ENCODE measurements around the gene GCNT3.

Gene GCNT3, protein sequence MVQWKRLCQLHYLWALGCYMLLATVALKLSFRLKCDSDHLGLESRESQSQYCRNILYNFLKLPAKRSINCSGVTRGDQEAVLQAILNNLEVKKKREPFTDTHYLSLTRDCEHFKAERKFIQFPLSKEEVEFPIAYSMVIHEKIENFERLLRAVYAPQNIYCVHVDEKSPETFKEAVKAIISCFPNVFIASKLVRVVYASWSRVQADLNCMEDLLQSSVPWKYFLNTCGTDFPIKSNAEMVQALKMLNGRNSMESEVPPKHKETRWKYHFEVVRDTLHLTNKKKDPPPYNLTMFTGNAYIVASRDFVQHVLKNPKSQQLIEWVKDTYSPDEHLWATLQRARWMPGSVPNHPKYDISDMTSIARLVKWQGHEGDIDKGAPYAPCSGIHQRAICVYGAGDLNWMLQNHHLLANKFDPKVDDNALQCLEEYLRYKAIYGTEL

DNA sequence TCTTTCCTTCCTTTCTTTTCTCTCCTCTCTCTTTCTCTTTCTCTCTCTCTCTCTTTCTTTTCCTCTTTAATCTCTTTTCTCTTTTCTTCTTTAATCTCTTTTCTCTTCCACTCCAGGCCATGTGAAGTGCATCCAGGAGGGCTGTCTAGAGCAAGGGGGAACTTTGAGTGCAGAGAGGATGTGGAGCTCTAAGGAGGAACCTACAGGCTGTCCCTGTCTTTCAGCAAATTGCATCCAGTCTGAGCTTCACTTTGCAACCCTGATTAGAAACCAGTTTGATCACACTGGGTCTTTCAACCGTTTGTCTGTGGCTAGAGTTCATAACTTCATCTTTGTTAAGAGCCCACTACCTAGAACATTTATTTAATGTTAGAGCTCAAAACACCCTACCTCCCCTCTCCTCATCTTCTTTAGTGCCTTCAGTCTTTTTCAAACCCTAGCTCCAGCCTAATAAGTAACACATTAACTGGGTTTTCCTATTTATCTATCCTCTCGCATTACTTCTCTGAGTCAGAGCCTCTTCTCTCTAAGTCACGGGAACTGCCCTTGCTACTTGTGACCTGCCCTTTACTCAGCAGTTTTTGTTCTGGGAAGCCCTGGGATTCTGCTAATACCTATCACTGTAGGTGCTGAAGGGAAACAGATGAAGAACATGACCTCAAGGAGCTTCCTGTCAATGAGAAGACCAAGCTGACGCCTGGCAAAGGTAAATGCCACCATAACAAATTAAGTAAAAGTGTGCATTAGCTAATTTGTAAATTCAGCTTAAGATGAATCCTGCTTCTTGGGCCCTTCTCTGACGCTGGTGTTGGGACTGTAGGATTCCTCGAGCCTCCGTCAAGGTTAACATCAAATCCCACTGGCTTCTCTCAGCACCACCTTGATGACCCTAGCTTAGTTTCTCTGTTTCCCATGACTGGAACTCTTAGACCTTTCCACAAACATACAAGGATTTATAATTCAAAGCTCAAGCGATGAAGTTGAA, at the start of gene GCNT3:
GCNT3 (plus strand) TSS at position 508 of the 985 bp plus-strand sequence. CDS start 6,456 bp downstream, outside the sequence.
- DNase-seq (ENCODE audit: low read depth in 1 of 2, low spot score in 1 of 2), result no peak

- DNase-seq (ENCODE audit: low read depth in 1 of 2, low spot score in 1 of 2), result no peak
Observed at GRCh38 chr15:59562448-59563186, 49.0 kb upstream of the GCNT3 start.

DNA sequence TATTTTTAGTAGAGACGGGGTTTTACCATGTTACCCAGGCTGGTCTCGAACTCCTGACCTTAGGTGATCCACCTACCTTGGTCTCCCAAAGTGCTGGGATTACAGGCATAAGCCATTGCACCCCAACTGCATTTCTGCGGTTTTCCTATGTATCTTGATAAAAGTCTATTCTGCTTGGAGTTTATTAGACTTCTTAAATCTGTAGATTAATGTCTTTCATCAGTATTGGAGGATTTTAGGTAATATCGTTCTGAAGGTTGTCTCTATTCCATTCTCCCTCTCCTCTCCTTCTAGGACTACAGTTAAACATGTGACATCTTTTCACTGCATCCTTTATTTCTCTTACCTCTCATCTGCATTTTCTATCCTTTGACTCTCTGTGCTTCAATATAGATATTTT, 46.3 kb upstream of the GCNT3 start:
- DNase-seq (ENCODE audit: low read depth in 1 of 2, low spot score in 1 of 2), result no peak

- DNase-seq (ENCODE audit: low read depth in 1 of 2, low spot score in 1 of 2), result no peak
Observed at GRCh38 chr15:59567324-59567723, 44.3 kb upstream of the GCNT3 start.

DNA sequence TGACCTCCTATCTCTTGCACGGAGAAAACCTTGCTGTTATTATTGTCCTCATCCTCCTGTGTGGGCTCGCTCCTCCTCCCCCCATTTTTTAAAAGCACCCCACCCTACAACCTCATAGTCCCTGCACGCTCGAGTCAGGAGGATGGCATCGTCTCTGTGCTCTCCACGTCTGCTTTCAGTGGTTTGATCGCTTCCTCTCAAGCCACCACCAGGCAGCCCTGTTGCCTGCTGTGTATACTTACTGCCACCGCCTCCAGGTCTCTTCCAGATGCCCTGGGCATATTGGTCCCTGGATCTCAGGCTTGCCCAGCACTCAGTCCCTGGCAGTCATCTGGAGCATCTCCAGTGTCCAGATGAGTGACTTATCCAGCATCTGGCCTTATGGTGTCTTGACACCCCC, 42.1 kb upstream of the GCNT3 start:
- DNase-seq (ENCODE audit: low read depth in 1 of 2, low spot score in 1 of 2), result no peak

DNA sequence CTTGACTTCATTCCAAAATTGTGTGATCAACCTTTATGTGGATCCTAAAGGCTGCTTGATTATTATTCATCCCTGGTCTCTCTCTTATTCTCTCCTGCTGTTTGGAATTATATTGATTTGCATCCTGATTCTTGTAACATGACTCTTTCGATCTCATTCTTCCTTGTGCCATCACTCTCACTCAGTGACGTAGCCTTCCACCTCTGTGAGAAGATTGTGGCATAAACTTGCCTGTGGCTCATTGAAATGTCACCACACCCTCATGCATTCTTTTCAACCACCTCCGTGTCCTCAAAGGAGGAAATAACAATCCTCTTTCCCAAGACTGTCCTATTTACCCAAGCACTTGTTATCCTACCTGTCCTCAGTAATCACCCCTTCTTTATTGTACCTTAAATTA, 41.3 kb upstream of the GCNT3 start:
- no peak for DNase-seq (ENCODE audit: low read depth in 1 of 2, low spot score in 1 of 2)

- no peak for DNase-seq (ENCODE audit: low read depth in 1 of 2, low spot score in 1 of 2)
Observed at GRCh38 chr15:59571606-59572005, 40.0 kb upstream of the GCNT3 start.

GRCh38 chr15:59583088-59583487, 28.5 kb upstream of the GCNT3 start:
- DNase-seq (ENCODE audit: low read depth in 1 of 2, low spot score in 1 of 2), result no peak

GRCh38 chr15:59587085-59587826, 24.3 kb upstream of the GCNT3 start:
- no peak for DNase-seq (ENCODE audit: low read depth in 1 of 2, low spot score in 1 of 2)

GRCh38 chr15:59590027-59590426, 21.6 kb upstream of the GCNT3 start:
- DNase-seq (ENCODE audit: low read depth in 1 of 2, low spot score in 1 of 2), result no peak

- no peak for DNase-seq (ENCODE audit: low read depth in 1 of 2, low spot score in 1 of 2)
Observed at GRCh38 chr15:59591356-59591755, 20.2 kb upstream of the GCNT3 start.

GRCh38 chr15:59594493-59594942, 17.1 kb upstream of the GCNT3 start:
- DNase-seq (ENCODE audit: low read depth in 1 of 2, low spot score in 1 of 2), result no peak

GRCh38 chr15:59594991-59595390, 16.6 kb upstream of the GCNT3 start:
- DNase-seq (ENCODE audit: low read depth in 1 of 2, low spot score in 1 of 2), result no peak

DNA sequence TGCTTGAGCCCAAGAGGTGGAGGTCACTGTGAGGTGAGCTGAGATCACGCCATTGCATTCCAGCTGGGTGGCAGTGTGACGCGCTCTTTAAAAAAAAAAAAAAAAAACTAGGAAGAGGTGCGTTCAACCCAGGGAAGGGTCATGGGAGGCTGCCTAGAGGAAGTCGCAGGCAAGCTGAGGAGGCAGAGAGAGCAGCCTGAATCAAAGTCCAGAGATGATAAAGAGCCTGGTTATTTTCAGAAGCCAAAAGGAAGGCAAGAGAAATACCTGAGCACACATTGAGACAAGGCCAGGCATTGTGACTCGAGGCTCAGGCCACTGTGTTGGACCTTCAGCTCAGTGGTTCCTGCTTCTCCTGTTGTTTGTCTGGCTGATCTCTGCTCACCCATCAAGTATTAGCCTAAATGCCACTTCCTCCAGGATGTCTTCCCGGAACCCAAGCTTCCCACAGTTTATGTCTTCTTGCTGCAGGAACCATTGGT, 16.1 kb upstream of the GCNT3 start:
- no peak for DNase-seq (ENCODE audit: low read depth in 1 of 2, low spot score in 1 of 2)

DNA sequence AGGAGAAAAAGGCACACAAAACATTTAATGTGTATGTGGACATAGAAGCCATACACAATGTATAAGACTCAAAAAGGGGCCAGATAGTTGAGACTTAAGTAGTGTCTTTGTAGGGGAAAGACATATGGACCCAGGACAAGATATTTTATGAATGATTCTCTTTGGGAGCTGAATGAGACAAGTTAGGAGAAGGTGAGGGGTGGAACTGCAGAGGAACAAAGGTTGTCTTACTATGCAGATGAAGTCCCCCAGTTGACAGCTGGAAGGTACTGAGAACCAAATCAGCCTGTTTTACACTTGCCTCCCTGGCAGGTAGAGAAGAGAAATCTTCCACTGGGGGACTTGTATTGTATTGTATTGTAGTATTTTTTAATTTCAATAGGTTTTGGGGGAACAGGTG, 14.9 kb upstream of the GCNT3 start:
- DNase-seq (ENCODE audit: low read depth in 1 of 2, low spot score in 1 of 2), result no peak

- no peak for DNase-seq (ENCODE audit: low read depth in 1 of 2, low spot score in 1 of 2)
Observed at GRCh38 chr15:59598461-59598860, 13.1 kb upstream of the GCNT3 start.

GRCh38 chr15:59605994-59606393, 5.6 kb upstream of the GCNT3 start:
- no peak for DNase-seq (ENCODE audit: low read depth in 1 of 2, low spot score in 1 of 2)

DNA sequence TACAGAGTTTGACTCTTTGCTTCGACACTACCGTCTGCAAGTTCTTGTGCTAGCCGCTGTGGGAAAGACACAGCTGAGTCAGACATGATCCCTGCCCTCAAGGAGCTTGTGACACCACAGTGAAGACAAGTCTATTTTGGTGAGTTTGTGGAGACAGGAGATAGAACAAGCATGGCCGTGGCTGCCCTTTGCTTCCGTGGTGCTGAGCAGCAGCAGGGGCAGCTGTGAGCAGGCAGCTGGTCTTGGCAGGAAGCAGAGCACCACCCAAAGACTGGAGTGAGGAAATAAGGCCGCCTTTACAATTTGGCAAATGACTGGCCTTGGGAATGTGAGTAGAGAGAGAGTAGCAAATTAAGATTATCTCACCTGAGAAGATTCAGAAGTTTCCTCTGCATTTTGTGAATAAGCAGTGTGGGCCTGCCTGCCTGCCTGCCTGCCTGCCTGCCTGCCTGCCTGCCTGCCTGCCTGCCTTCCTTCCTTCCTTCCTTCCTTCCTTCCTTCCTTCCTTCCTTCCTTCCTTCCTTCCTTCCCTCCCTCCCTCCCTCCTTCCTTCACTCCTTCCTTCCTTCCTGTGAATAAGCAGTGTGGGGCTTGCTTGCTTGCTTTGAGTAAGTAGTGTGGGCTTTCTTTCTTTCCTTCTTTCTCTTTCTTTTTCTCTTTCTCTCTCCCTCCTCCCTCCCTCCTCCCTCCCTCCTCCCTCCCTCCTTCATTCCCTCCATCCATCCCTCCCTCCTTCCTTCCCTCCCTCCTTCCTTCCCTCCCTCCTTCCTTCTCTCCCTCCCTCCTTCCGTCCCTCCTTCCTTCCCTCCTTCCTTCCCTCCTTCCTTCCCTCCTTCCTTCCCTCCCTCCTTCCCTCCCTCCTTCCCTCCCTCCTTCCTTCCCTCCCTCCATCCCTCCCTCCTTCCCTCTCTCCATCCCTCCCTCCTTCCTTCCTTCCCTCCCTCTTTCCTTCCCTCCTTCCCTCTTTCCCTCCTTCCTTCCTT, 1.6 kb upstream of the GCNT3 start:
- DNase-seq (ENCODE audit: low read depth in 1 of 2, low spot score in 1 of 2), result no peak

DNA sequence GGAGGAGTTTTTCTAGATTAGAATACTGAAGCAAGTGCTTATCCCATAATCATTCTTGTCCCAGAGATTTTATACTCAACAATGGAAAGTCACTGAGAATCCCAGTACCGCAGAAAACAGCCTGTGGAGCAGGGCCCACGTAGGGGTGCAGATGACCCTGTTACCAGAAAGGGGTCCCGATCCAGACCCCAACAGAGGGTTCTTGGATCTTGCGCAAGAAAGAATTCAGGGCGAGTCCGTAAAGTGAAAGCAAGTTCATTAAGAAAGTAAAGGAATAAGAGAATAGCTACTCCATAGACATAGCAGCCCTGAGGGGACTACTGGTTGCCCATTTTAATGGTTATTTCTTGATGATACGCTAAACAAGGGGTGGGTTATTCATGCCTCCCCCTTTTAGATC, 2.6 kb downstream of the GCNT3 start:
- DNase-seq (ENCODE audit: low read depth in 1 of 2, low spot score in 1 of 2), result no peak

All from activated CD4-positive, alpha-beta T cell treated with anti-CD3 and anti-CD28 coated beads, Interleukin-2, amount 50 U/mL, for 24 hours (primary cell).